Neural progenitor cell (in vitro differentiated cells): ENCODE data around the gene KRTAP1-4. TPM values are rescaled to one million over a fixed set of nuclear protein-coding genes. Genes with fewer than 3 reads are reported as not detected.
"Not testable (repeated sequence)": the region's sequence is repeated elsewhere in the genome, so short reads cannot be mapped to it uniquely, and the experiment has no call there.

Source experiments
- DNase-seq: peaks from one replicate; pipeline ENCODE4 v3.0.0-alpha.2; 2016; ENCODE audit warnings: low spot score
- H2AFZ ChIP-seq: fragments of 200-600 bp; sonication (generic); replicated peaks from 2 replicates; pipeline ENCODE4 v1.6.1; 2016; ENCODE audit warnings: antibody characterized with exemption
- H3F3A ChIP-seq: fragments of 200-600 bp; sonication (generic); 2 replicates; pipeline ENCODE4 v1.6.1; 2016; ENCODE audit warnings: antibody characterized with exemption, low read depth
- H3K27ac ChIP-seq: fragments of 200-600 bp; sonication (generic); 2 replicates; pipeline ENCODE4 v1.5.1; 2016; ENCODE audit warnings: mild to moderate bottlenecking
- H3K27me3 ChIP-seq: fragments of 200-600 bp; sonication (generic); 2 replicates; pipeline ENCODE4 v1.6.1; 2016; ENCODE audit warnings: mild to moderate bottlenecking, moderate library complexity
- H3K36me3 ChIP-seq: fragments of 200-600 bp; sonication (generic); 2 replicates; pipeline ENCODE4 v1.5.1; 2016
- H3K4me1 ChIP-seq: fragments of 200-600 bp; sonication (generic); 2 replicates; pipeline ENCODE4 v1.6.1; 2016; ENCODE audit warnings: mixed run types
- H3K4me2 ChIP-seq: fragments of 200-600 bp; sonication (generic); 2 replicates; pipeline ENCODE4 v1.6.1; 2016
- H3K4me3 ChIP-seq: fragments of 200-600 bp; sonication (generic); 2 replicates; pipeline ENCODE4 v1.5.1; 2016
- H3K79me2 ChIP-seq: fragments of 200-600 bp; sonication (generic); 2 replicates; pipeline ENCODE4 v1.6.1; 2016; ENCODE audit warnings: low read depth
- H3K9ac ChIP-seq: fragments of 200-600 bp; sonication (generic); 2 replicates; pipeline ENCODE4 v1.6.1; 2016
- H3K9me3 ChIP-seq: fragments of 200-600 bp; sonication (generic); 2 replicates; pipeline ENCODE4 v1.5.1; 2016; ENCODE audit warnings: low read depth
- H4K20me1 ChIP-seq: fragments of 200-600 bp; sonication (generic); 2 replicates; pipeline ENCODE4 v1.6.1; 2016; ENCODE audit warnings: low read depth
- H3K27ac Mint-ChIP-seq: 3 replicates; pipeline ENCODE4 v1.8.0; 2021; ENCODE audit warnings: mixed read lengths
- H3K27me3 Mint-ChIP-seq: 2 replicates; pipeline ENCODE4 v1.8.0; 2022; ENCODE audit warnings: low read depth, mild to moderate bottlenecking, inconsistent platforms, moderate library complexity, mixed read lengths; ENCODE audit not compliant: insufficient read depth
- H3K36me3 Mint-ChIP-seq: 3 replicates; pipeline ENCODE4 v1.8.0; 2021; ENCODE audit warnings: mixed read lengths
- H3K4me1 Mint-ChIP-seq: 3 replicates; pipeline ENCODE4 v1.8.0; 2021; ENCODE audit warnings: mixed read lengths
- H3K4me3 Mint-ChIP-seq: 3 replicates; pipeline ENCODE4 v1.8.0; 2021; ENCODE audit warnings: mild to moderate bottlenecking, moderate library complexity, mixed read lengths
- H3K9me3 Mint-ChIP-seq: 3 replicates; pipeline ENCODE4 v1.8.0; 2020; ENCODE audit warnings: mixed read lengths
- CTCF ChIP-seq: fragments of 200-600 bp; sonication (generic); IDR thresholded peaks from 2 replicates; pipeline ENCODE4 v1.5.1; 2017; ENCODE audit warnings: antibody characterized with exemption, mild to moderate bottlenecking
- EZH2 ChIP-seq: fragments of 200-600 bp; sonication (generic); IDR thresholded peaks from 2 replicates; pipeline ENCODE4 v1.6.1; 2017; ENCODE audit warnings: antibody characterized with exemption, mild to moderate bottlenecking, moderate library complexity
- EZH2phosphoT487 ChIP-seq: fragments of 200-600 bp; sonication (generic); IDR thresholded peaks from 2 replicates; pipeline ENCODE4 v1.6.1; 2017; ENCODE audit warnings: antibody characterized with exemption
- total RNA-seq: library from RNA; depleted of rRNA; stranded (reverse); fragments of >200 nt; gene quantifications from 2 replicates; pipeline ENCODE4 v1.2.3, GENCODE V29; 2015; ENCODE audit warnings: low replicate concordance

Gene KRTAP1-4
- total RNA-seq, 1 donor from 2014 or later: not detected

DNA sequence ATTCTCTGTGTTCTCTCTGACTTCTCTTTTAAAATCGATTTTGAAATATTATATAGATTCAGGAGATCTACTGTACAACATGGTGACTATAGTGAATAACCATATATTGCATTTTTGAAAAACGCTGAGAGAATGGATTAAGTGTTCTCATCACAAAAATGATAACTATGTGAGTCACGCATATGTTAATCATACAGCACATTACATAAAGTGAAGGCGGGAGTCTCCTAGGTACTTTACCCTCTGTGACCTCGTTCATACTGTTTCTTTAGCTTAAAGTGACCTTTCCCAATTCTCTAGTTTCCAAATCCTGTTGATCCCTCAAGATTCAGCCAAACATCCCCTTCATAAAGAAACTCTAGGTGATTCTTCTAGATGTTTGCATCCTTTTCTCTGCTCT, 27.2 kb downstream of the KRTAP1-4 start:
- TF ChIP-seq EZH2phosphoT487 (no peak), EZH2 (no peak), CTCF (no peak)
- no peaks in the 10 kb centered on the region for H3K9me3 ChIP-seq
- H4K20me1 ChIP-seq: no peaks in the 10 kb centered on the region
- no peak for DNase-seq
- Mint-ChIP-seq H3K27me3 (no peaks in the 10 kb centered on the region), H3K4me1 (peaks cover 6% of the 10 kb centered on the region), H3K27ac (no peak overlapping the region), H3K36me3 (no peaks in the 10 kb centered on the region), H3K9me3 (no peaks in the 10 kb centered on the region), H3K4me3 (no peak overlapping the region)
- H3K36me3 ChIP-seq: no peaks in the 10 kb centered on the region
- H3K4me2 ChIP-seq: no peak overlapping the region
- H2AFZ ChIP-seq: peak overlapping the region; percentile 31
- no peak overlapping the region for H3K27ac ChIP-seq
- no peak overlapping the region for H3K9ac ChIP-seq
- no peaks in the 10 kb centered on the region for H3K27me3 ChIP-seq
- no peaks in the 10 kb centered on the region for H3K79me2 ChIP-seq
- H3K4me1 ChIP-seq: peaks cover 4% of the 10 kb centered on the region
- H3K4me3 ChIP-seq: no peak overlapping the region
- no peaks in the 10 kb centered on the region for H3F3A ChIP-seq

DNA sequence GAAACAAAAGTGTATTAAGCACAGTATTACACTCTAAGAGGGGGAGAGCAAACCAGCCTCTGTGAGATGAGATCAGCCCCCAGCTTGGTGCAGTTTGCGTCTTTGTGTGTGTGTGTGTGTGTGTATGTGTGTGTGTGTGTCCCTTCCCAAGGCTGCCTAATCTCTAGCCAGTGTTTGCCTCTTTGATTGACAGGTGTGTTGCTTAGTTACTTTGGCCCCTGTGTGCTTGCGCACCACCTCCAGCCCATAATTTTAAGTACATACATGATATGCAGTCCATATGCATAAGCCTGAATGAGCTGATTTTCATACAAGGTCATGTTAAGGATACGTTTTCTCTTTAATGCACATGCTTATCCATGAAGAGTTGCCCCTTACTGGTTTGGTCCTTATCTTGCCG, 28.2 kb downstream of the KRTAP1-4 start:
- no peak for TF ChIP-seq EZH2
- TF ChIP-seq EZH2phosphoT487: no peak
- TF ChIP-seq CTCF: no peak
- Histone ChIP-seq H3K9me3 (no peaks in the 10 kb centered on the region), H3K79me2 (no peaks in the 10 kb centered on the region), H3K4me1 (peaks cover 4% of the 10 kb centered on the region), H4K20me1 (no peaks in the 10 kb centered on the region), H3K4me3 (no peak overlapping the region), H3F3A (no peaks in the 10 kb centered on the region), H3K4me2 (no peak overlapping the region), H3K27ac (no peak overlapping the region), H2AFZ (no peak overlapping the region), H3K9ac (no peak overlapping the region), H3K36me3 (no peaks in the 10 kb centered on the region), H3K27me3 (no peaks in the 10 kb centered on the region)
- Mint-ChIP-seq H3K4me3 (no peak overlapping the region), H3K9me3 (no peaks in the 10 kb centered on the region), H3K27me3 (no peaks in the 10 kb centered on the region), H3K4me1 (peaks cover 6% of the 10 kb centered on the region), H3K36me3 (no peaks in the 10 kb centered on the region), H3K27ac (no peak overlapping the region)
- DNase-seq: no peak

DNA sequence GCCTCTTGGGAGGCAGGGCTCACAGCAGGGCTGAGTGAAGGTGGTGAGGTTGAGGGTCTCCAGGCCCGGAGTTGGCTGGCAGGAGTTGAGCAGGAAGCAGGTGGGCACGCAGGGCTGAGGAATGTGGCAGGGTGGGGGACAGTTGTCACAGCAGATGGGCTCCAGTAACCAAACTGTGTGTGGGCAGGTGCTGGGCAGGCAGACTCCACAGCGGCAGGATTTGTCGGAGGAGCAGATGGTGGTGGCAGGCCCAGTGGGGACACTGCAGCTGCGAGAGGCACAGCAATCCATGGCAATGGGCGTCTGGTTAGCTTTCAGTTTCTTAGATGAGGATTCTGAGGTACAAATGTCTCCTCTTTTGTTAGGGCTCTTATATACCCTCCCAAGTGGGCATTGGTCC, 30.4 kb downstream of the KRTAP1-4 start, which contains the start of gene KRTAP3-2:
KRTAP3-2 (minus strand) TSS at position 344 of the 400 bp plus-strand sequence; CDS start at position 291, 53 bp downstream.
- H2AFZ ChIP-seq, H4K20me1 ChIP-seq, H3K9me3 ChIP-seq, H3K27ac Mint-ChIP-seq, H3K4me3 ChIP-seq, H3K36me3 ChIP-seq, H3K9me3 Mint-ChIP-seq, H3K27ac ChIP-seq, H3K27me3 ChIP-seq, H3K79me2 ChIP-seq, H3K36me3 Mint-ChIP-seq, H3K4me3 Mint-ChIP-seq, H3K9ac ChIP-seq, H3K4me2 ChIP-seq, H3F3A ChIP-seq, H3K27me3 Mint-ChIP-seq, H3K4me1 Mint-ChIP-seq, H3K4me1 ChIP-seq, DNase-seq: not testable (repeated sequence)

DNA sequence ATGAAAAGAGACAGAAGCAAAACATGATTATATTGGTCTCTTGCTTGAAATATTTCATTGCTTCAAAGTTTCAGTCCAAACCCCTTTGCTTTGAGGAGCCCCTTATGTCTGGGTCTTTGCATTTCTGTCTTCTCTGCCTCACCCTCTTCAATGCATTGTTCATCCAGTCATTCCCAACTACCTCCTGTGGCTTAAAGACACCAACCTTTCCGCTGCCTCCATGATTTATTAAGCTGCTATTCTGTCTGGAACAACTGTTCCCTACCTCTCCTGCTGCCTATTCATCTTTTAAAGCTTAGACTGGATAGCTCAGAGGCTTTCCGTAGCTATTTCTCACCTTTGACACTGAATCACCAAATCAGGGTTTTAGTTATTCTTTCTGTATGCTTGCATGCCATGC, 32.6 kb downstream of the KRTAP1-4 start:
- Histone ChIP-seq H3K27me3 (no peaks in the 10 kb centered on the region), H3K79me2 (no peaks in the 10 kb centered on the region), H3K9me3 (no peaks in the 10 kb centered on the region), H3K4me1 (no peaks in the 10 kb centered on the region), H3K4me2 (no peak overlapping the region), H3K36me3 (no peaks in the 10 kb centered on the region), H2AFZ (peak overlapping the region; percentile 1), H4K20me1 (no peaks in the 10 kb centered on the region), H3K27ac (no peak overlapping the region), H3K9ac (no peak overlapping the region), H3F3A (no peaks in the 10 kb centered on the region), H3K4me3 (no peak overlapping the region)
- Mint-ChIP-seq H3K9me3 (no peaks in the 10 kb centered on the region), H3K4me3 (no peak overlapping the region), H3K27ac (peak overlapping the region; percentile 9), H3K27me3 (no peaks in the 10 kb centered on the region), H3K4me1 (no peaks in the 10 kb centered on the region), H3K36me3 (no peaks in the 10 kb centered on the region)
- TF ChIP-seq EZH2phosphoT487 (no peak), EZH2 (no peak), CTCF (no peak)
- DNase-seq: no peak
